HepG2 (cell line): ENCODE measurements around the gene CTNNA3. TPM values are rescaled to one million over a fixed set of nuclear protein-coding genes. Genes with fewer than 3 reads are reported as not detected.

Source experiments
- ATAC-seq: fragments of 200-7000 bp; cut with Tn5 transposase; 3 replicates; pipeline ENCODE4 v1.9.1; 2020; ENCODE audit warnings: mild to moderate bottlenecking, moderate library complexity
- BruUV-seq: library from RNA; stranded (reverse); fragments of 400-500 nt; replicated peaks from 2 replicates; lab custom pipeline; 2021; lab: Mats Ljungman, UMichigan
- CTCF ChIA-PET: fragments of 300-600 bp; formaldehyde crosslinking; extraction: SDS; loops from one replicate; lab custom pipeline; 2021; ENCODE audit warnings: low total read pairs, inconsistent platforms, low intra/inter-chr PET ratio; lab: Yijun Ruan, JAX
- POLR2A ChIA-PET: fragments of 350-600 bp; sonication (Branson Sonifier 250); formaldehyde crosslinking; loops from one replicate; lab custom pipeline; 2020; ENCODE audit warnings: antibody characterized with exemption, inconsistent platforms; lab: Yijun Ruan, JAX
- DNase-seq: peaks from one replicate; pipeline ENCODE4 v3.0.0-alpha.2; 2015; ENCODE audit warnings: low spot score
- FAIRE-seq: peaks from 3 replicates; lab custom pipeline; 2011; peaks lifted over from hg19 to GRCh38; lab: Jason Lieb, UNC
- H2AFZ ChIP-seq: one replicate; pipeline ENCODE4 v1.6.1; 2011; ENCODE audit warnings: low read length, inconsistent platforms
- H3K27ac ChIP-seq: fragments of 300-600 bp; 3 replicates; pipeline ENCODE4 v1.8.0; 2011; ENCODE audit warnings: mixed run types, mild to moderate bottlenecking, mixed read lengths, low read length, inconsistent platforms; ENCODE audit not compliant: insufficient read depth; ENCODE audit errors: extremely low read length
- H3K27me3 ChIP-seq, 2 experiments: fragments of 200-600 bp in 1 of 2; 2 replicates in 1 of 2; 3 replicates in 1 of 2; pipeline versions ENCODE4 v1.6.0 to v1.8.0; 2011; ENCODE audit warnings: low read length in 2 of 2, mild to moderate bottlenecking in 2 of 2, moderate library complexity in 2 of 2, inconsistent platforms in 1 of 2; ENCODE audit not compliant: insufficient read depth in 2 of 2, control insufficient read depth in 1 of 2
- H3K36me3 ChIP-seq, 2 experiments: fragments of 200-600 bp in 1 of 2; replicated peaks in 1 of 2; 2 replicates in 1 of 2; 3 replicates in 1 of 2; pipeline versions ENCODE4 v1.5.1 to v1.8.0; 2011; ENCODE audit warnings: low read length in 2 of 2, inconsistent platforms in 1 of 2; ENCODE audit not compliant: insufficient read depth in 2 of 2, control insufficient read depth in 1 of 2
- H3K4me1 ChIP-seq: 2 replicates; pipeline ENCODE4 v1.5.1; 2012; ENCODE audit warnings: low read length, inconsistent platforms; ENCODE audit not compliant: insufficient read depth
- H3K4me2 ChIP-seq: 2 replicates; pipeline ENCODE4 v1.6.0; 2011; ENCODE audit warnings: low read depth, low read length, inconsistent platforms
- H3K4me3 ChIP-seq, 3 experiments: fragments of 200-600 bp in 1 of 3; sonication (generic), shearing (Covaris generic) in 1 of 3; replicated peaks in 1 of 3; 2 replicates each; pipeline ENCODE4 v1.5.1; 2011 to 2016; ENCODE audit warnings: low read length in 3 of 3, inconsistent platforms in 2 of 3, low read depth in 2 of 3, mild to moderate bottlenecking in 2 of 3, control low read depth in 1 of 3, mixed read lengths in 1 of 3; ENCODE audit not compliant: insufficient read depth in 1 of 3
- H3K79me2 ChIP-seq: one replicate; pipeline ENCODE4 v1.6.1; 2011; ENCODE audit warnings: low read length, inconsistent platforms; ENCODE audit not compliant: insufficient read depth
- H3K9ac ChIP-seq: 2 replicates; pipeline ENCODE4 v1.6.0; 2011; ENCODE audit warnings: mild to moderate bottlenecking, low read depth, low read length, inconsistent platforms; ENCODE audit not compliant: insufficient read depth
- H3K9me3 ChIP-seq: 2 replicates; pipeline ENCODE4 v1.5.1; 2012; ENCODE audit warnings: mild to moderate bottlenecking, low read length
- H4K20me1 ChIP-seq: 2 replicates; pipeline ENCODE4 v1.6.0; 2011; ENCODE audit warnings: inconsistent platforms, mild to moderate bottlenecking, low read length, moderate library complexity; ENCODE audit not compliant: insufficient read depth
- KAT7 ChIP-seq: IDR thresholded peaks from 2 replicates; pipeline ENCODE4 v1.6.1; 2018; ENCODE audit warnings: borderline replicate concordance, missing compliant biosample characterization
- NFE2L1 ChIP-seq: sonication (generic); formaldehyde crosslinking; IDR thresholded peaks from 2 replicates; pipeline ENCODE4 v1.4.0; 2020; ENCODE audit warnings: missing genetic modification reagents, mild to moderate bottlenecking, borderline replicate concordance
- NFKBIZ ChIP-seq: IDR thresholded peaks from 2 replicates; pipeline ENCODE4 v1.6.1; 2018; ENCODE audit warnings: missing genetic modification reagents, missing compliant biosample characterization
- SP1 ChIP-seq, 2 experiments: fragments of 450-650 bp in 1 of 2; sonication (generic) in 1 of 2; formaldehyde crosslinking in 1 of 2; IDR thresholded peaks; 2 replicates each; pipeline versions ENCODE4 v1.4.0 to v1.6.1; 2016 to 2020; ENCODE audit warnings: missing genetic modification reagents in 1 of 2
- SRSF1 ChIP-seq: fragments of 200-400 bp; formaldehyde crosslinking; optimal IDR thresholded peaks from 2 replicates; pipeline ENCODE3; 2017; ENCODE audit warnings: mild to moderate bottlenecking, low read depth, low read length, moderate library complexity
- TRIM24 ChIP-seq: sonication (generic); formaldehyde crosslinking; IDR thresholded peaks from 2 replicates; pipeline ENCODE4 v1.8.0; 2022; ENCODE audit warnings: mild to moderate bottlenecking, missing genetic modification reagents
- ZNF292 ChIP-seq: sonication (generic); formaldehyde crosslinking; IDR thresholded peaks from 2 replicates; pipeline ENCODE4 v1.8.1; 2022; ENCODE audit warnings: mild to moderate bottlenecking, low read depth, missing genetic modification reagents, borderline replicate concordance
- ZNF451 ChIP-seq: sonication (generic); formaldehyde crosslinking; IDR thresholded peaks from 2 replicates; pipeline ENCODE4 v1.5.0; 2020; ENCODE audit warnings: mild to moderate bottlenecking, missing genetic modification reagents
- WGBS: methylation state at CpG from one replicate; pipeline ENCODE4 v1.1.6; 2017; ENCODE audit warnings: low lambda C conversion rate; 5-methylcytosine and 5-hydroxymethylcytosine counted together
- in situ Hi-C: cut with HindIII; loops from 2 replicates; pipeline ENCODE4 v1.10.0; 2017; ENCODE audit warnings: low pct_unique_long_range_greater_than_20kb; ENCODE audit not compliant: extremely low pct_ligation_motif_present
- intact Hi-C: fragments of 100-400 bp; cut with micrococcal nuclease; formaldehyde crosslinking; loops from one replicate; pipeline ENCODE4 v1.10.0; 2022; ENCODE audit not compliant: unreplicated experiment
- polyA plus RNA-seq, 8 experiments: library from polyadenylated mRNA; depleted of rRNA in 3 of 8; stranded (reverse) in 7 of 8; unstranded in 1 of 8; fragments of >200 nt; fragmentation: Illumina TruSeq in 4 of 8; extraction: Trizol in 4 of 8; gene quantifications; 2 replicates each; pipeline versions ENCODE4 v1.2.1 to v1.2.3, GENCODE V29; 2011 to 2016; ENCODE audit warnings: low read depth in 4 of 8, missing spikeins in 1 of 8, mixed read lengths in 1 of 8; ENCODE audit not compliant: insufficient read depth in 1 of 8
- total RNA-seq, 5 experiments: library from RNA; depleted of rRNA; stranded (reverse); fragments of >200 nt; fragmentation: Illumina TruSeq; extraction: Trizol; gene quantifications; 2 replicates each; pipeline ENCODE4 v1.2.3, GENCODE V29; 2016; ENCODE audit warnings: low read depth in 1 of 5
- TF ChIP-seq, protein P1 (sequence below): sonication (generic); formaldehyde crosslinking; IDR thresholded peaks from 2 replicates; pipeline ENCODE4 v1.5.1; 2020; ENCODE audit warnings: mild to moderate bottlenecking, missing genetic modification reagents, moderate library complexity
- TF ChIP-seq, protein P2 (sequence below): sonication (generic); formaldehyde crosslinking; IDR thresholded peaks from 2 replicates; pipeline ENCODE4 v1.4.0; 2020; ENCODE audit warnings: missing genetic modification reagents, borderline replicate concordance
- TF ChIP-seq, protein P3 (sequence below): sonication (generic); formaldehyde crosslinking; IDR thresholded peaks from 2 replicates; pipeline ENCODE4 v1.5.0; 2020; ENCODE audit warnings: missing genetic modification reagents

The CTNNA3 gene
- total and polyA plus RNA-seq, 2 of the 13 experiments (the other 11 are each of a cell fraction or from before 2014, with no cell fraction given) = not detected

DNA sequence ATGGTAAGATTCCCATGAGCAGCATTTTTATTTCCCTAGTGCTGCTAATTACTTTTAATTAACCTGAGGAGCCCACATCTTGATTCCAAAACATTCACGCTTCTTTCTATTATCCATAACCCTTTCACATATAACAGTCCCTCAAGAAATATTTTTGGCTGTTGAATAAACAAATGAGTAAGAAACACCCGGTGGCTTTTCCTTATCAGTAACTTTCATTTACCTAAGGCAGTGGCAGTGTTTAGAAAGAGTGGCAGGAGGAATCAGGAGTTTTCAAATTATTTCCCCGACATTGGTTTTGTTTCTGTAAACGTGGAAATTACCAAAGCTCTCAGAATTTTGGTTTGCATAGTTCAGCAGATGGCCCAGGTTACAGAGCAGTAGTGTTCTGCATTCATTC lies 1785.8 kb downstream of the CTNNA3 start:
- no peak for FAIRE-seq
- H3K36me3 ChIP-seq = no peaks in the 10 kb centered on the region
- intact Hi-C loops = no loop called here

More for the DNA sequence above, 1785.8 kb downstream of the CTNNA3 start:
- 34% methylated on average over 4 of the region's 4 CpGs for WGBS
- Histone ChIP-seq H3K79me2 (no peaks in the 10 kb centered on the region), H3K9me3 (no peaks in the 10 kb centered on the region)
- POLR2A ChIA-PET = no interaction called here
- TF ChIP-seq, protein P1, sequence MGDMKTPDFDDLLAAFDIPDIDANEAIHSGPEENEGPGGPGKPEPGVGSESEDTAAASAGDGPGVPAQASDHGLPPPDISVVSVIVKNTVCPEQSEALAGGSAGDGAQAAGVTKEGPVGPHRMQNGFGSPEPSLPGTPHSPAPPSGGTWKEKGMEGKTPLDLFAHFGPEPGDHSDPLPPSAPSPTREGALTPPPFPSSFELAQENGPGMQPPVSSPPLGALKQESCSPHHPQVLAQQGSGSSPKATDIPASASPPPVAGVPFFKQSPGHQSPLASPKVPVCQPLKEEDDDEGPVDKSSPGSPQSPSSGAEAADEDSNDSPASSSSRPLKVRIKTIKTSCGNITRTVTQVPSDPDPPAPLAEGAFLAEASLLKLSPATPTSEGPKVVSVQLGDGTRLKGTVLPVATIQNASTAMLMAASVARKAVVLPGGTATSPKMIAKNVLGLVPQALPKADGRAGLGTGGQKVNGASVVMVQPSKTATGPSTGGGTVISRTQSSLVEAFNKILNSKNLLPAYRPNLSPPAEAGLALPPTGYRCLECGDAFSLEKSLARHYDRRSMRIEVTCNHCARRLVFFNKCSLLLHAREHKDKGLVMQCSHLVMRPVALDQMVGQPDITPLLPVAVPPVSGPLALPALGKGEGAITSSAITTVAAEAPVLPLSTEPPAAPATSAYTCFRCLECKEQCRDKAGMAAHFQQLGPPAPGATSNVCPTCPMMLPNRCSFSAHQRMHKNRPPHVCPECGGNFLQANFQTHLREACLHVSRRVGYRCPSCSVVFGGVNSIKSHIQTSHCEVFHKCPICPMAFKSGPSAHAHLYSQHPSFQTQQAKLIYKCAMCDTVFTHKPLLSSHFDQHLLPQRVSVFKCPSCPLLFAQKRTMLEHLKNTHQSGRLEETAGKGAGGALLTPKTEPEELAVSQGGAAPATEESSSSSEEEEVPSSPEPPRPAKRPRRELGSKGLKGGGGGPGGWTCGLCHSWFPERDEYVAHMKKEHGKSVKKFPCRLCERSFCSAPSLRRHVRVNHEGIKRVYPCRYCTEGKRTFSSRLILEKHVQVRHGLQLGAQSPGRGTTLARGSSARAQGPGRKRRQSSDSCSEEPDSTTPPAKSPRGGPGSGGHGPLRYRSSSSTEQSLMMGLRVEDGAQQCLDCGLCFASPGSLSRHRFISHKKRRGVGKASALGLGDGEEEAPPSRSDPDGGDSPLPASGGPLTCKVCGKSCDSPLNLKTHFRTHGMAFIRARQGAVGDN = no peak
- TF ChIP-seq TRIM24 (CRISPR knock-in tag) (no peak), SP1 (IDR thresholded peaks at IDR 0.05) (no peak), SP1 (CRISPR knock-in tag; IDR thresholded peaks at IDR 0.05) (no peak), KAT7 (CRISPR knock-in tag) (no peak), NFE2L1 (no peak), NFKBIZ (no peak), ZNF292 (no peak), ZNF451 (no peak), SRSF1 (no peak)
- TF ChIP-seq, protein P2, sequence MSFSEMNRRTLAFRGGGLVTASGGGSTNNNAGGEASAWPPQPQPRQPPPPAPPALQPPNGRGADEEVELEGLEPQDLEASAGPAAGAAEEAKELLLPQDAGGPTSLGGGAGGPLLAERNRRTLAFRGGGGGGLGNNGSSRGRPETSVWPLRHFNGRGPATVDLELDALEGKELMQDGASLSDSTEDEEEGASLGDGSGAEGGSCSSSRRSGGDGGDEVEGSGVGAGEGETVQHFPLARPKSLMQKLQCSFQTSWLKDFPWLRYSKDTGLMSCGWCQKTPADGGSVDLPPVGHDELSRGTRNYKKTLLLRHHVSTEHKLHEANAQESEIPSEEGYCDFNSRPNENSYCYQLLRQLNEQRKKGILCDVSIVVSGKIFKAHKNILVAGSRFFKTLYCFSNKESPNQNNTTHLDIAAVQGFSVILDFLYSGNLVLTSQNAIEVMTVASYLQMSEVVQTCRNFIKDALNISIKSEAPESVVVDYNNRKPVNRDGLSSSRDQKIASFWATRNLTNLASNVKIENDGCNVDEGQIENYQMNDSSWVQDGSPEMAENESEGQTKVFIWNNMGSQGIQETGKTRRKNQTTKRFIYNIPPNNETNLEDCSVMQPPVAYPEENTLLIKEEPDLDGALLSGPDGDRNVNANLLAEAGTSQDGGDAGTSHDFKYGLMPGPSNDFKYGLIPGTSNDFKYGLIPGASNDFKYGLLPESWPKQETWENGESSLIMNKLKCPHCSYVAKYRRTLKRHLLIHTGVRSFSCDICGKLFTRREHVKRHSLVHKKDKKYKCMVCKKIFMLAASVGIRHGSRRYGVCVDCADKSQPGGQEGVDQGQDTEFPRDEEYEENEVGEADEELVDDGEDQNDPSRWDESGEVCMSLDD (CRISPR knock-in tag) = no peak
- TF ChIP-seq, protein P3, sequence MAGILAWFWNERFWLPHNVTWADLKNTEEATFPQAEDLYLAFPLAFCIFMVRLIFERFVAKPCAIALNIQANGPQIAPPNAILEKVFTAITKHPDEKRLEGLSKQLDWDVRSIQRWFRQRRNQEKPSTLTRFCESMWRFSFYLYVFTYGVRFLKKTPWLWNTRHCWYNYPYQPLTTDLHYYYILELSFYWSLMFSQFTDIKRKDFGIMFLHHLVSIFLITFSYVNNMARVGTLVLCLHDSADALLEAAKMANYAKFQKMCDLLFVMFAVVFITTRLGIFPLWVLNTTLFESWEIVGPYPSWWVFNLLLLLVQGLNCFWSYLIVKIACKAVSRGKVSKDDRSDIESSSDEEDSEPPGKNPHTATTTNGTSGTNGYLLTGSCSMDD (CRISPR knock-in tag) = no peak
- TF ChIP-seq, all 625 proteins: peak for 0
- ATAC-seq = no peak
- Histone ChIP-seq H3K9ac (no peak overlapping the region), H3K4me2 (no peak overlapping the region), H3K4me1 (no peaks in the 10 kb centered on the region), H3K27me3 (no peaks in the 10 kb centered on the region), H4K20me1 (no peaks in the 10 kb centered on the region), H2AFZ (no peak overlapping the region), H3K27ac (no peak overlapping the region), H3K4me3 (no peak overlapping the region)
- CTCF ChIA-PET = no interaction called here
- in situ Hi-C loops = no loop called here
- DNase-seq = no peak
- no TSS peak for BruUV-seq
